ENCODE results near the gene OLR1.
A peak's percentile ranks its signal among the peaks of the same experiment; 100 is the strongest.

OLR1 gene

DNA sequence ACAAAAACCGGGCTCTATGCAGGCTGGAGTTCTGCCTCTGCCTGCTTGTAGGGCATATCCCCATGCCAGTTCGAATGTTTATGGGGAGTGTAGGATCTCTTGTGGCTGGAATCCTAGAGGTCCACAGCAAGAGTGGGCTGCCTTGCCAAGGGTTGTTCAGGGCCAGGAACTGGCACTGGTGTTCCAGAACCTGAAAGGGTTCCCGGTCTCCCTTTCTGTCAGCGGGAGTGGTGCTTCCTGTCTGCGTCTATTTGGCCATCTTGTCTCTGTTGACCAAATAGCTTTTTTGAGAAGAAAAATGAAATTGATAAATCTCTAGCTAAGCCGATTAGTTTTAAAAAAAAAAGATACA, 17.8 kb downstream of the OLR1 start:
- no peak for DNase-seq (ENCODE audit: low read depth in 1 of 2, low spot score in 1 of 2)

DNA sequence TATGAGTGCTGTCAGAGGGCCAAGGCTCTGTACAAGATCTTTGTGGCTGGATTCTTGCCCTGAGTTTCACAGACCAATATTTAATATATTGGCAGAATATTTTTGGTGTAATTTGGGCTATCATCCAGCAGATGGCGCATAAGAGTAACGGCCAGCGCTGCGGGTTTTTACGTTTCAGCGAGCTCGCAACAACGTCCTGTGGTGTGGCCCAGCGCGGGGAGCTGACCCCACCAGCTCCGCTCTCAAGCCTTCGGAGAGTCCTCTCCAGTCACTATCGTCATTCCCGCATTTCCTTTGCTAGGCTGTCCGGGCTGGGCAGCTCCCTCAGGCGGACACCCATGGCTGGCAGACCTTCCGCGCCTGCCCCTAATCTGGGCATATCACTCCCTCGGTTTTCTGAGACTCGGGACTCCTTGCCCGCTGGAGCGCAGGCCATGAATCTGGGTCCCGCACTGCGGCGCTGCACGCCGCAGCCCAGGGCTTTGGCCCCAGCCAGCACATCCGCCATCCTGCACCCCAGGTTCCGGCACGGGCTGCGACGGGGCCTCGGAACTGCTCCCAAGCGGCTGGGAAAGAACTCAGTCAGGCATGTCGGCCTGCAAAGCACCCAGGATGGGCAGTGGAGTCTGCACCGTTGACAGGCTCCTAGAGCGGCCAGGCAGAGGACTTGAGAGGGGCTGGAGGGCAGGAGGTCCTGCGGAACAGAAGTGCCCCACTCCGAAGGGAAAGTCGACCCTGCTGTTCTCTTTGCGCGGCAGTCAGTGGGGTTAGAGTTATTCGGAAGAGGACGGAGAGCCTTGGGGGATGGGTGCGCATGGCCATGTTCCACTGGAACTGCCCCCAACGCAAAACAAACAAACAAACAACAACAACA, 18.4 kb downstream of the OLR1 start:
- DNase-seq (ENCODE audit: low read depth in 1 of 2, low spot score in 1 of 2): peak; percentile 15 to 22

DNA sequence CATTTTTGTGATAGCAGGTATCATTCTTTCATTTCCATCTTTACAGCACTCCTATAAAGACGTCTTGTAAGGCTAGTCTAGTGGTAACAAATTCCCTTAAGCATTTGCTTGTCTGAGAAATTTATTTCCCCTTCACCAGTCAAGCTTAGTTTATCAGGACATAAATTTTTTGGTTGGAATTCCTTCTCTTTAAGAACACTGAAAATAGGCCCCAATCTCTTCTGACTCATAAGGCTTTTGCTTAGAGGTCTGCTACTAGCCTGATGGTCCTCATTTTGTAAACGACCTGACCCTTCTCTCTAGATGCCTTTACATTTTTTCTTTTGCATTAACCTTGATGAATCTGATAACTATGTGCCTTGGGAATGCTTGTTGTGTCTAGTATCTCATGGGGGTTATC, 20.3 kb downstream of the OLR1 start:
- DNase-seq (ENCODE audit: low read depth in 1 of 2, low spot score in 1 of 2): no peak

DNA sequence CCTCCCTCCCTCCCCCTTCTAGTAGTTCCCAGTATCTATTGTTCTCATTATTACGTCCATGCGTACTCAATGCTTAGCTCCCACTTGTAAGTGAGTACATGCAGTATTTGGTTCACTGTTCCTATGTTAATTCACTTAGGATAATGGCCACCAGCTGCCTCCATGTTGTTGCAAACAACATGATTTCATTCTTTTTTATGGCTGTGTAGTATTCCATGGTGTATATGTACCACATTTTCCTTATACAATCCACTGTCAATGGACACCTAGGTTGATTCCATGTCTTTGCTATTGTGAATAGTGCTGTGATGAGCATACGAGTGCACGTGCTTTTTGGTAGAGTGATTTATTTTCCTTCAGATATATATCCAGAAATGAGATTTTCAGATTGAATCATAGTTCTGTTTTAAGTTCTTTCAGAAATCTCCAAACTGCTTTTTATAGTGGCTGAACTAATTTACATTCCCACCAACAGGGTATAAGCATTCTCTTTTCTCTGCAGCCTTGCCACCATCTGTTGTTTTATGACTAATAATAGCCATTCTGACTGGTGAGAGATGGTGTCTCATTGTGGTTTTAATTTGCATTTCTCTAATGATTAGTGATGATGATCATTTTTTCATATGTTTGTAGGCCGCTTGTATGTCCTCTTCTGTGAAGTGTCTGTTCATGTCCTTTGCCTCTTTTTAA, 24.1 kb downstream of the OLR1 start:
- no peak for DNase-seq (ENCODE audit: low read depth in 1 of 2, low spot score in 1 of 2)

DNA sequence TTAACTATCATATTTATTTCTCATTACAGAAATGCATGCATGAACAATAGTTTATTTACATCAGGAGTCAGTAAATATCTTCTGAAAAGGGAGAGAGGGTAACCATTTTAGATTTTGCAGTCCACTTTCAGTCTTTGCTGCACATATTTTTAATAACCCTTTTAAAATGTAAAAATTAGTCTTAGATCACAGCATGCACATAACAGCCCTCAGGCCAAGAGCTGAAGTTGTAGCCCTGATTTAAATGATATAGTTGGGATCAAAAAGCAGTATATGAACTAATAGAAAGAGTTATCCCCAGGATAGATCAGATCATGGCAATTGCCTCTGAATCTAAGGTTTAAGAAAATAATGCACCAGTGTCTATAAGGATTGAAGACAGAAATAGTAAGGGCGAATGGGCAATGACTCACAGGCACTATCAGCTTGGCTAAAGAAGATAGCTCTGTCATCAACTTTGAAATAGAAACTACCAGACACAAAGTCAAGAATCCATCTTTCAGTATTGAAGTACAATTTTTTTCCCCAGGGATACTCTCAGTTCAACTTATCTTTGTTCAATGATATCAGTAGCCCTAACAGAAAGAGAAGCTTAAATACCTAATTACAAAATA, 28.8 kb downstream of the OLR1 start:
- DNase-seq (ENCODE audit: low read depth in 1 of 2, low spot score in 1 of 2): no peak

DNA sequence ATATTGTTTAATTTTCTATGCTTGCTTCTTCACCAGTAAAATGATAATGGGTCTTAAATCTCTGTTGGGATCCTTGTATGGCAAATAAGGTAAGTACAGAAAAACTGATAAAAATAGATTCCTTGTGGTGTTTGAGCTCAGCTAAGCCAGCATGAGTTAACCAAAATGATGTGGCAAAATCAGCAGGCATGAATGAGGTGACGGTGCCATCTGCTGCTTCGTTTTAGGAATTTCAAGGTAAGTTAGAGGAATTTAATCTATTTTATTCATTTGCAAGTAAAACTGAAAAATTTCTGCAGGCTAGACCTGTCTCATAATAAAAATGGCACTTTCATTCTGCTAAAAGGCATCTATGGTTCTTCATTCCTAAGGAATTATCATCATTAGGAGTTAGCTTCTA, 31.9 kb downstream of the OLR1 start:
- no peak for DNase-seq (ENCODE audit: low read depth in 1 of 2, low spot score in 1 of 2)

DNA sequence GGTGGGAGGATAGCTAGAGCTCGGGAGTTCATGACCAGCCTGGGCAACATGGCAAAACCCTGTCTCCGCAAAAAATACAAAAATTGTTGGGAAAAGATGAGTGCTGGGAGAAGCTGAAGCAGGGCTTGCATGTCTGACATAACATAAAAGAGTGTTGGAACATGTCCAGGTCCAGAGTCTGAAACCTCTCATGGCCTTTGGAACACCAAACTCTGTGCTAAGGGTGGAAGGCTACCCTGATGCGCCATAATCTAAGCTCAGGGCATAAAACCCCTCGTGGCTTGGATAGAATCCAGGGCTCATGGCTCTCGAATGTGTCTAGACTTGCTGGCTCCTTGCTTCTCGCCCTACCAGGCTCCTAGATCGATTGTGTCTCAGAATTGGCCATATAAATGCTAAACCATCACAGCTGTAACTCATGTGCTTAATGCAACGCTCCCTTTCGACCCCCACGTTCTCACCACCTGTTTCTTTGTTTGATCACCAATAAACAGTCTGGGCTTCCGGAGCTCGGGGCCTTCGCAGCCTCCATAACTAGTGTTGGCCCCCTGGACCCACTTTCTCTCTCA, 35.2 kb downstream of the OLR1 start:
- DNase-seq (ENCODE audit: low read depth in 1 of 2, low spot score in 1 of 2): no peak

DNA sequence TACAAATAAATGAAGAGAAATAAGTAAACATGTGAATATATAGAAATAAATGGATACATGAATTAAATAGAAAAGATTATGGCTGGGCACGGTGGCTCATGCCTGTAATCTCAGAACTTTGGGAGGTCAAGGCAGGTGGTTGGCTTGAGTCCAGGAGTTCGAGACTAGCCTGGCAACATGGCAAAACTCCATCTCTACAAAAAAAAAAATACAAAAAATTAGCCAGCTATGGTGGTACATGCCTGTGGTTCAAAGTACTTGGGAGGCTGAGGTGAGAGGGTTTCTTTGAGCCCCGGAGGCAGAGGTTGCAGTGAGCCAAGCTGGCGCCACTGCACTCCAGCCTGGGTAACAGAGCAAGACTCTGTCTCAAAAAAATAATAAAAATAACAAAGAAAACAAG, 36.8 kb downstream of the OLR1 start:
- no peak for DNase-seq (ENCODE audit: low read depth in 1 of 2, low spot score in 1 of 2)

DNA sequence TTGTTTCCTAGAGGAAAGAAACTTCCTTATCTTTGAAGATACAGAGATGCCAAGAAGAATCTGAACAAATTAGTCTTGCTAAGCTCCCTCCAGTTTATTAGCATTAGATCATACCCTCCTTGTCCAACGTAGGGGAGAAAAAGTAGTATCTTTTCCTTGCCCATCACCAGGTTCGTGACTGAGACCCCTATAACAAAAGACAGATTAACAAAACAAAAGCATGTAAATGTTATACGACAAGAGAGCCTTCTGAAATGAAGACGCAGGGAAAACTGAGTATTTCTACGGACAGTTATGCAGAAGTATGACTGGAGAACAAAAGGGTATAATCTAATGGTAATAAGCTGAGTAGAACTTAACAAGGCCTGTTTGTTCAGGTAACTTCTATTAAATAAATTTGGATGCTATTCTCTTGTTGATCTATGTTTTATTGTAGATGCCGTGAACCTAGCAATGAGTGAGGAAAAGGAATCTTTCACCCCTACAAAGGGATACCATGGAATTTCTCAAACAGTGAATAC, 39.0 kb downstream of the OLR1 start:
- no peak for DNase-seq (ENCODE audit: low read depth in 1 of 2, low spot score in 1 of 2)

DNA sequence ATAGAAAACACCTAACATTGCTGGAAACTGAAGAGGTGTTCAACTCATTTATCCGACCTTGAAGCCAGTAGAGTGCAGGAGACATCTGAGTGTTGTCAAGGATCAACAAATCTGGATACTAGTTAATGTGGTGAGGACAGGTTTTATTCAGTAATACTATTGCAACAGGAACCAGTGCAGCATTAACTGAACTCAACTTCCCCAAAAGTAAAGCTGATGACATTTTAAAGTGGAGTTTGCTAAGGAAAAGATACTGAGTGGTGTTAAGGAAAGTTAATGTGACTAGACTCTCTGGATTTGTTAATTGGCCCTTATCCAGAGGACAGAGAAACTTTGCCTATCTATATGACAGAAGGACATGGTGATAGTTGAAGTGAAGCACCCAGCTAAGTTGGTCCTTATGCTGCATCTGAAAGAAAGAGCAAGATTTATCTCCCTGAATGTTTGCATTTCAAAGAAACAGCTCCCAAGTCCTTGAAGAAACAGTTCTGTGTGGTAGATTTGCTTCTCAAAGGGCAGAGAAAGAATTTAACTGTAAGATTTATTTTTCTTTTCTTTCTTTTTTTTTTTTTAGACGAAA, 40.7 kb downstream of the OLR1 start:
- DNase-seq (ENCODE audit: low read depth in 1 of 2, low spot score in 1 of 2): no peak

DNA sequence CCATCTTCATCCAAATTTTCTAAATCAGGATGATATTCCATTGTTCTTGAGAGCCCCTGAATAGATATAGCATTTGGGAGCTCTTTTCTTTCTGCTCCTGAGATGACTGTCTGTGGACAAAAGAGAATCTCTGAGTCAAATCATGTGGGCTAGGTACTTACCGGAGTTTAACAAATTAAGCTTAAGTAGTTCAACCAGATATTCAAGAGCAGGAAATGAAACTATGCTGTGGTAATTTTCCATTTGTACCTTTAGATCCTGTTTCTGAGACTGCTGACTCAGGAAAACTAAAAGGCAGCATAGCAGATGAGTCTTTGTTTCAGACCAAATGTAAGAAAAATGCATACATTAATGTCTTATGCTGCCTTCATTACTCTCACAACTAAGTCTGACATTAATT, 41.9 kb downstream of the OLR1 start, which contains the start of gene CLEC7A:
CLEC7A (minus strand) TSS at position 158 of the 400 bp plus-strand sequence; CDS start at position 41, 117 bp downstream.
- DNase-seq (ENCODE audit: low read depth in 1 of 2, low spot score in 1 of 2): no peak

DNA sequence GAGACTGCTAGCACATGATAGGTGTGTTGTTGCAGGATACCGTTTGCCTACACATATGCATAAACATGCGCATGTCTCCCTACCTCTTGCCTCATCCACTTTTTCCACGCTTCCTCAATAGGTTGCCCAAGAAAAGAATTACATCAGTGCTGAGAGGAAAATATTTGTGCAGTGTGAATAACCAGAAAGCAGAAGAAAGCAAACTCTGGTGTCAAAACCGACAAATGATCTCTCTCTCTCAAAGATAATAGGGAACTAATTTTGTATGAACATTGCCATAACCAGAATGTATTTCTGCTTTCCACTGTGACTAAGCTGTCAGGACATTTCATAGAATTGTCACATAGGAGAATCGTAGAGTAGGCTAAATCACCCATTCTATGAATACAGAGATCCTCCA, 43.2 kb downstream of the OLR1 start:
- DNase-seq (ENCODE audit: low read depth in 1 of 2, low spot score in 1 of 2): no peak

DNA sequence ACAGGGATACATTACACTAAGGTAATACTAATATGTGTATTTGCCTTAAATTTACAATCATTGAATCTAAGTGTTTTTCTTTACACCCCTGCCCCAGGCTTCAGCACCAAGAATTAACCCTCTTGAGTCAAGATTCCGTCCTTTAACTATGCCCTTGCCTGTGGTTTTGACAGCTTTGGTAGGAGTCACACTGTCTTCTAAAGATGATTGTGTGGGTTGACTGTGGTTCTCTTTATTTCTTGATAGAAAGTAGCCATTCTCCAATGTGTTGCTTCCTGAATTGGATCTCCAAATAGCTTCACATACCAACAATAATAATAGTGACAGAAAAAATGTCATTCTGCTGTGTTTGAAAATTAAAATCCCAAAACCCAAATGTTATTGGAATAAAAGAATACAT, 45.5 kb downstream of the OLR1 start:
- no peak for DNase-seq (ENCODE audit: low read depth in 1 of 2, low spot score in 1 of 2)

DNA sequence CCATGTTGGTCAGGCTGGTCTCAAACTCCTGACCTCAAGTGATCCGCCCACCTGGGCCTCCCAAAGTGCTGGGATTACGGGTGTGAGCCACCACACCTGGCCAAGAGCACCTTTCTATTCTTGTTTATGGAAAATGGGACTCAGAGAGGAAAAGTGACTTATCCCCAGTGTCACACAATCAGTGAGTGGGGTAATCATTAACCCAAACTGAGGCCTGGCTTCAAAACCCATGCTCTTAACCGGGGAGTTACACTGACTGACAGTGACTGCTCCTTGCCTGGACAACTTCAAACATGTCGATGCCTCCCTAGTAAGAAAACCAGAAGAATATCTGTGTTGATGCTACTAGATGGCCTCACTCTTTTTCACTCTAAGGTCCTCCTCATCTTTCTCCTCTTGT, 49.2 kb downstream of the OLR1 start:
- no peak for DNase-seq (ENCODE audit: low read depth in 1 of 2, low spot score in 1 of 2)

DNA sequence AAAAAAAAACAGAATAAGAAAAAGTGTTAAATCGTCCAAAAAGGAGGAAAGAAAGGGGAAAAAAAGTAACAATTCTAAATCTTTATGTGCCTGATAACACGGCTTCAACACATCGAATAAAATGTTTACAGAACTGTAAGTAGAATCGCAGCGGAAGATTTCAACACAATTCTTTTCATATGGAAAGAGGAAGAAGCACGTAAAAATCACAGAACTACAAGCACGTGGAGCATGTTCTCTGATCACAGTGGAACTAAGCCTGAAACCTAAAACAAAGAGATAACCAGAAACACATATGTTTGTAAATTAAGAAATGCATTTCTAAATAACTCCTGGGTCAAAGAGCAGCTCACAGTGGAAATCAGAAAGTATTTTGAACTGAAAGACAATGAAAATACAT, 50.7 kb downstream of the OLR1 start:
- no peak for DNase-seq (ENCODE audit: low read depth in 1 of 2, low spot score in 1 of 2)

DNA sequence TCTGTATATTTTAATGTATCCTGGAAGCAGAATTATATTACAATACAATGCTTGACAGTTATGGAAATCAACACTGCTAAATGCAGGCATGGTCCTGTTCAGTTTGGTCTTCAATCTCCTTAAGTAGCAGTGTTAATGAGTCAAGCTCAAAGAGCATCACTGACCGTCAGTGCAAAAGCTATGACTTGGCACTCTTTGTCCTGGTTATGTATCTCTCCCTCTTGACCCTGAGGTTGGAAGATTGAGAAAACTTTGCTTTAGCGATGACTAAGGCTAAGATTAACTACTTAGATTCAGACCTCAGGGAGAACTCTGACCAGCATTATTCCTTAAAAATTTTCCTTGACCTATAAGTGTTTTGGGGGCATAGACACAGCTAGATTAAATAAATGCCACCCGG, 52.9 kb downstream of the OLR1 start:
- DNase-seq (ENCODE audit: low read depth in 1 of 2, low spot score in 1 of 2): no peak

DNA sequence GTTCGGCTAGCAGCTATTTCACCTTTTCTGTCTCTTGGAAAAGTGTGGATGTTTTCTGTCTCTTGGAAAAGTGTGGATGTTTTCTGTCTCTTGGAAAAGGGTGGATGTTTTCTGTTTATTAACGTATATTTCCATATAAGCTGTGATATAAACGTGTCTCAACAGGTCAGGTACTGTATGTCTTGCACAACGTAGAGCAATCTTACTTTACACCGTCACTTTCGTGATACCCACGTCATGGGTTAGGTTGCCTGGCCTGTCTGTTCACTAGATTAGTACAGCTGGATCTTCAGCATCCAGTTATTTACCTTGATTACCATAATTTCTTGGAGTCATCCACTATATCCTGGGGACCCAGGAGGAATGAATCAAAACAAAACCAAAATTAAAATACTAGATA, 56.0 kb downstream of the OLR1 start:
- no peak for DNase-seq (ENCODE audit: low read depth in 1 of 2, low spot score in 1 of 2)

DNA sequence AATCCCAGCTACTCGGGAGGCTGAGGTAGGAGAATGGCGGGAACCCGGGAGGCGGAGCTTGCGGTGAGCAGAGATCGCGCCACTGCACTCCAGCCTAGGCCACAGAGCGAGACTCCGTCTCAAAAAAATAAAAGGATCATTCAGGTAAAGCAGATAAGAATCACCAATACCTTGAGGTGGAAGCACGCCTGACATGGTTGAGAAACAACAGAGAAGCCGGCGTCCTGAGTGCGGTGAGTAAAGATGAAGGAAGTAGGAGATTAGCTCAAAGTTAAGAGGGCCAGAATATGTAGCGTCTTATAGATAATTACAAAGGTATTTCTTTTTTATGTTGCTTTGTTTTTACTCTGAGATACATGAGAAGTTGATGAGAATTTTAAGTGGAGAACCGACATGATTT, 56.6 kb downstream of the OLR1 start:
- no peak for DNase-seq (ENCODE audit: low read depth in 1 of 2, low spot score in 1 of 2)

DNA sequence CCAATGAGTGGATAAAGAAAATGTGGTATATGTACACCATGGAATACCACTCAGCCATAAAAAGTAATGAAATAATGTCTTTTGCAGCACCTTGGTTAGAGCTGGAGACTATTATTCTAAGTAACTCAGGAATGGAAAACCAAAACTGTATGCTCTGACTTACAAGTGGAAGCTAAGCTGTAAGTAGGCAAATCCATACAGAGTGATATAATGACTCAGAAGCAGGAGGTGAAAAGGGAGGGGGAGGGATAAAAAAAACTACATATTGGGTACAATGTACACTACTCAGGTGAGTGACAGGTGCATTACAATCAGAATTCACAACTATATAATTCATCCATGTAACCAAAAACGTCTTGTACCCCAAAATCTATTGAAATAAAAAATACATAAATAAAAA, 58.0 kb downstream of the OLR1 start:
- DNase-seq (ENCODE audit: low read depth in 1 of 2, low spot score in 1 of 2): no peak

DNA sequence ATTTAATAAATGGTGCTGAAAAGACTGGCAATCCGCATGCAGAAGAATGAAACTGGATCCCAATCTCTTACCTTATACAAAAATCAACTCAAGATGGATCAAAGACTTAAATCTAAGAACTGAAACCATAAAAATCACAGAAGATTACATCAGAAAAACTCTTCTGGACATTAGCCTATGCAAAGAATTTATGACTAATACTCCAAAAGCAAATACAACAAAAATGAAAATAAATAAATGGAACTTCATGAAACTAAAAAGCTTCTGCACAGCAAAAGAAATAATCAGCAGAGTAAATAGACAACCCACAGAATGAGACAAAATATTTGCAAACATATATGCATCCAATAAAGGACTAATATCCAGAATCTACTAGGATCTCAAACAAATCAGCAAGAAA, 58.9 kb downstream of the OLR1 start:
- no peak for DNase-seq (ENCODE audit: low read depth in 1 of 2, low spot score in 1 of 2)

DNA sequence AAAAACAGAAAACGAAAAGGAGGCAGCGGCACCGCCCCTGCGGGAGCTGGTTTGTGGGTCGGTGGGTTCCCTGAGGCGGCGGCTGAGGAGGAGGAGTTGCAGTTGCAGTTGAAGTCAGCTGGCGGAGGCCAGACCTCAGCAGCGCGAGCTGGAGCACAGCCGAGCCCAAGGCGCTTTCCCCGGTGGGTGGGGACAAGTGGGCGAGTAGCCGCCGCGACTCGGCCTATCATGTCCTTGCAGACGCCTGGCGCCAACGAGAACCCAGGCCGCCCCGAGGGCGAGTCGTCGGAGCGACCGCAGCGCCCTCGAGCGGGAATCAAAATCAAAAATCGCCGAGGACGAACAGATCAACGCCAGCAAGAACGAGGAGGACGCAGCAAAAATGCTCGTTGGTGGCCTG, 60.5 kb downstream of the OLR1 start:
- DNase-seq (ENCODE audit: low read depth in 1 of 2, low spot score in 1 of 2): no peak

Measured in activated T-helper 1 cell treated with anti-CD3 and anti-CD28 coated beads, Interleukin-2, amount 50 U/mL, for 16 hours (primary cell).